ENCODE measurements around the gene JPT2.
"Not testable (repeated sequence)": the region's sequence is repeated elsewhere in the genome, so short reads cannot be mapped to it uniquely, and the experiment has no call there.

Gene JPT2

GRCh38 chr16:1715220-1715619 lies 37.1 kb downstream of the JPT2 start:
- no peaks in the 10 kb centered on the region for H3K27me3 ChIP-seq (ENCODE audit: insufficient read depth, low read length)
- no peak overlapping the region for H3K18ac ChIP-seq (ENCODE audit: low read length)
- no CpG with 5 or more reads among the region's 12 CpGs for WGBS (ENCODE audit: extremely low coverage, insufficient coverage, insufficient read length)
- H2AK5ac ChIP-seq (ENCODE audit: low read length), result no peak overlapping the region
- H3K4me2 ChIP-seq (ENCODE audit: low read length), result no peak overlapping the region
- no peak overlapping the region for H2AFZ ChIP-seq (ENCODE audit: insufficient read depth, low read length, poor library complexity)
- H3K4me3 ChIP-seq (ENCODE audit: low read depth, low read length), result no peak overlapping the region
- no peak overlapping the region for H4K91ac ChIP-seq (ENCODE audit: low read depth, low read length)
- no peak overlapping the region for H3K27ac ChIP-seq (ENCODE audit: low read depth, low read length)
- no peaks in the 10 kb centered on the region for H3K36me3 ChIP-seq (ENCODE audit: control insufficient read depth in 1 of 2, insufficient read depth in 2 of 2, low read length in 2 of 2)
- no peak overlapping the region for H3K4ac ChIP-seq (ENCODE audit: low read depth, low read length)
- H3K14ac ChIP-seq (ENCODE audit: low read length), result no peak overlapping the region
- H2BK12ac ChIP-seq (ENCODE audit: low read length), result no peak overlapping the region
- no peak overlapping the region for H3K9ac ChIP-seq (ENCODE audit: low read length)
- no peaks in the 10 kb centered on the region for H3K79me1 ChIP-seq (ENCODE audit: low read length)
- H3K9me3 ChIP-seq (ENCODE audit: insufficient read depth, low read depth, low read length), result peaks cover 2% of the 10 kb centered on the region
- no peak overlapping the region for H2BK5ac ChIP-seq (ENCODE audit: low read depth, low read length, poor library complexity)
- H4K8ac ChIP-seq (ENCODE audit: low read depth, low read length), result no peak overlapping the region
- no peak overlapping the region for H2BK120ac ChIP-seq (ENCODE audit: insufficient read depth, low read length, poor library complexity)
- H4K12ac ChIP-seq (ENCODE audit: low read depth, low read length), result no peak overlapping the region
- no peak overlapping the region for H3K23ac ChIP-seq (ENCODE audit: low read length)
- H3K79me2 ChIP-seq (ENCODE audit: control insufficient read depth, insufficient read depth, low read length, poor library complexity), result no peaks in the 10 kb centered on the region
- DNase-seq, result no peak
- H3K4me1 ChIP-seq (ENCODE audit: control insufficient read depth in 1 of 2, insufficient read depth in 2 of 2, low read length in 2 of 2), result peaks cover 0 to 2% of the 10 kb centered on the region in 2 experiments

- no CpG with 5 or more reads among the region's 10 CpGs for WGBS (ENCODE audit: extremely low coverage, insufficient coverage, insufficient read length)
- H3K27ac ChIP-seq (ENCODE audit: low read depth, low read length); H2BK120ac ChIP-seq (ENCODE audit: insufficient read depth, low read length, poor library complexity); H3K4me3 ChIP-seq (ENCODE audit: low read depth, low read length); H2BK5ac ChIP-seq (ENCODE audit: low read depth, low read length, poor library complexity); H3K4me1 ChIP-seq (ENCODE audit: control insufficient read depth in 1 of 2, insufficient read depth in 2 of 2, low read length in 2 of 2); H2AK5ac ChIP-seq (ENCODE audit: low read length); H3K79me1 ChIP-seq (ENCODE audit: low read length); H3K23ac ChIP-seq (ENCODE audit: low read length); H3K4me2 ChIP-seq (ENCODE audit: low read length); H4K8ac ChIP-seq (ENCODE audit: low read depth, low read length); H4K12ac ChIP-seq (ENCODE audit: low read depth, low read length); H3K18ac ChIP-seq (ENCODE audit: low read length); H3K79me2 ChIP-seq (ENCODE audit: control insufficient read depth, insufficient read depth, low read length, poor library complexity); H3K14ac ChIP-seq (ENCODE audit: low read length); H3K9ac ChIP-seq (ENCODE audit: low read length); H4K91ac ChIP-seq (ENCODE audit: low read depth, low read length); H2AFZ ChIP-seq (ENCODE audit: insufficient read depth, low read length, poor library complexity); H3K36me3 ChIP-seq (ENCODE audit: control insufficient read depth in 1 of 2, insufficient read depth in 2 of 2, low read length in 2 of 2); H3K9me3 ChIP-seq (ENCODE audit: insufficient read depth, low read depth, low read length); H3K27me3 ChIP-seq (ENCODE audit: insufficient read depth, low read length); H3K4ac ChIP-seq (ENCODE audit: low read depth, low read length); H2BK12ac ChIP-seq (ENCODE audit: low read length): not testable (repeated sequence)
- DNase-seq, result peak; percentile 43 to 49
Observed at GRCh38 chr16:1718236-1718635, 40.2 kb downstream of the JPT2 start.

GRCh38 chr16:1719559-1720229 lies 41.6 kb downstream of the JPT2 start:
- H3K4me2 ChIP-seq (ENCODE audit: low read length); H2AK5ac ChIP-seq (ENCODE audit: low read length); H3K23ac ChIP-seq (ENCODE audit: low read length); H4K91ac ChIP-seq (ENCODE audit: low read depth, low read length); H2BK5ac ChIP-seq (ENCODE audit: low read depth, low read length, poor library complexity); H3K79me2 ChIP-seq (ENCODE audit: control insufficient read depth, insufficient read depth, low read length, poor library complexity); H3K36me3 ChIP-seq (ENCODE audit: control insufficient read depth in 1 of 2, insufficient read depth in 2 of 2, low read length in 2 of 2); H3K27me3 ChIP-seq (ENCODE audit: insufficient read depth, low read length); H3K27ac ChIP-seq (ENCODE audit: low read depth, low read length); H3K4me3 ChIP-seq (ENCODE audit: low read depth, low read length); H3K4ac ChIP-seq (ENCODE audit: low read depth, low read length); H3K14ac ChIP-seq (ENCODE audit: low read length); H2AFZ ChIP-seq (ENCODE audit: insufficient read depth, low read length, poor library complexity); H3K79me1 ChIP-seq (ENCODE audit: low read length); H3K18ac ChIP-seq (ENCODE audit: low read length); H4K8ac ChIP-seq (ENCODE audit: low read depth, low read length); H3K4me1 ChIP-seq (ENCODE audit: control insufficient read depth in 1 of 2, insufficient read depth in 2 of 2, low read length in 2 of 2); H4K12ac ChIP-seq (ENCODE audit: low read depth, low read length); H3K9me3 ChIP-seq (ENCODE audit: insufficient read depth, low read depth, low read length); H2BK120ac ChIP-seq (ENCODE audit: insufficient read depth, low read length, poor library complexity); H3K9ac ChIP-seq (ENCODE audit: low read length); H2BK12ac ChIP-seq (ENCODE audit: low read length): not testable (repeated sequence)
- DNase-seq, result peak; percentile 75 to 83
- WGBS (ENCODE audit: extremely low coverage, insufficient coverage, insufficient read length), result no CpG with 5 or more reads among the region's 12 CpGs

- H4K8ac ChIP-seq (ENCODE audit: low read depth, low read length), result no peak overlapping the region
- H3K4me1 ChIP-seq (ENCODE audit: control insufficient read depth in 1 of 2, insufficient read depth in 2 of 2, low read length in 2 of 2), result peaks cover 0 to 6% of the 10 kb centered on the region in 2 experiments
- no peaks in the 10 kb centered on the region for H3K27me3 ChIP-seq (ENCODE audit: insufficient read depth, low read length)
- peaks cover 2% of the 10 kb centered on the region for H3K79me1 ChIP-seq (ENCODE audit: low read length)
- H3K4me3 ChIP-seq (ENCODE audit: low read depth, low read length), result no peak overlapping the region
- H3K27ac ChIP-seq (ENCODE audit: low read depth, low read length), result no peak overlapping the region
- H3K14ac ChIP-seq (ENCODE audit: low read length), result no peak overlapping the region
- H3K4me2 ChIP-seq (ENCODE audit: low read length), result no peak overlapping the region
- H3K36me3 ChIP-seq (ENCODE audit: control insufficient read depth in 1 of 2, insufficient read depth in 2 of 2, low read length in 2 of 2), result peaks cover 8 to 12% of the 10 kb centered on the region in 2 experiments
- no peak overlapping the region for H3K18ac ChIP-seq (ENCODE audit: low read length)
- DNase-seq, result peak; percentile 59 to 60
- no peak overlapping the region for H3K23ac ChIP-seq (ENCODE audit: low read length)
- no peak overlapping the region for H2BK120ac ChIP-seq (ENCODE audit: insufficient read depth, low read length, poor library complexity)
- no peak overlapping the region for H4K91ac ChIP-seq (ENCODE audit: low read depth, low read length)
- H2BK5ac ChIP-seq (ENCODE audit: low read depth, low read length, poor library complexity), result no peak overlapping the region
- H3K4ac ChIP-seq (ENCODE audit: low read depth, low read length), result no peak overlapping the region
- H4K12ac ChIP-seq (ENCODE audit: low read depth, low read length), result no peak overlapping the region
- no peak overlapping the region for H2AK5ac ChIP-seq (ENCODE audit: low read length)
- peaks cover 2% of the 10 kb centered on the region for H3K9me3 ChIP-seq (ENCODE audit: insufficient read depth, low read depth, low read length)
- WGBS (ENCODE audit: extremely low coverage, insufficient coverage, insufficient read length), result no CpG with 5 or more reads among the region's 9 CpGs
- H3K9ac ChIP-seq (ENCODE audit: low read length), result no peak overlapping the region
- H3K79me2 ChIP-seq (ENCODE audit: control insufficient read depth, insufficient read depth, low read length, poor library complexity), result no peaks in the 10 kb centered on the region
- no peak overlapping the region for H2AFZ ChIP-seq (ENCODE audit: insufficient read depth, low read length, poor library complexity)
- no peak overlapping the region for H2BK12ac ChIP-seq (ENCODE audit: low read length)
Observed at GRCh38 chr16:1721372-1721771, 43.3 kb downstream of the JPT2 start.

Measured in trophoblast cell (in vitro differentiated cells and primary cell).